HG02852 (cell line): ENCODE results near the gene ANKZF1.
A peak's percentile ranks its signal among the peaks of the same experiment; 100 is the strongest.

Experiments
- ATAC-seq: cut with Tn5 transposase; IDR thresholded peaks from one replicate; pipeline ENCODE4 v1.9.1; 2021; ENCODE audit warnings: mild to moderate bottlenecking, moderate library complexity; ENCODE audit not compliant: unreplicated experiment

Gene ANKZF1

DNA sequence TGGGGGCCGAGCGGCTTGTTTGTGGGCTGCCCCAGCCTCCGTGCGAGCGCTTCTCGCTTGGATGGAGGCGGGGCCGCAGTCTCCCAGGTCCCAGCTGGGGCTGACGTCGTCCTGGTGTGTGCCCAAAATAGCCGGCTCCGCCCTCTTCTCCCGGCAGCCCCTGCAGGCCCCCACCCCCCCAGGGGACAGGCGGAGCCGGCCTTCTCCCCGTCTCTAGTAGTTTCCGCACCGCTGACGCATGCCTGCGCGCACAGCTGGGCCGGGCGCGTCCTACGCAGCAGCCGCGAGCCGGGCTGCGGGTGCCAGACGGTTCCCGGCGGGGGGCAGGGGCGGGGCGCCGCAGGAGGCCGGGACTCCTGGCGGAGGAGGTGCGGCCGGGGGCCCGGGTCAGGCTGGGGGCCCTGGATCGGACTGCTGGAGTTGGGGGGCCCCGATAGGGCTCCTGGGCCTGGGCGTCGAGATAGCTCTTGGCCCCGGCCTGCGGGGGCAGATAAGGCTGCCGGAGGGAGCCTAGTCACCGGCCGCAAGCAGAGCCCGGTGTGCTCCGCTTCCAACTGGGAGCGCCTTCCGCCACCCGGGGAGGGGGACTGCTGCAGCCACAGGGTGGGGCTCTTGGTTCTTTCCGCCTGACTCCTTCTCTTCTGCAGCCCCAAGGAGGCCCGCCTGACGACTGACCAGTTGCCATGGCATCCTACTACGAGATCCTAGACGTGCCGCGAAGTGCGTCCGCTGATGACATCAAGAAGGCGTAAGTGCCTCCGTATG, 49.7 kb downstream of the ANKZF1 start, which contains the start of gene DNAJB2:
Gene DNAJB2 (plus strand): TSS at position 216 of the 765 bp plus-strand sequence. CDS start 468 bp downstream, at position 684.
- ATAC-seq, result peak; percentile 87

DNA sequence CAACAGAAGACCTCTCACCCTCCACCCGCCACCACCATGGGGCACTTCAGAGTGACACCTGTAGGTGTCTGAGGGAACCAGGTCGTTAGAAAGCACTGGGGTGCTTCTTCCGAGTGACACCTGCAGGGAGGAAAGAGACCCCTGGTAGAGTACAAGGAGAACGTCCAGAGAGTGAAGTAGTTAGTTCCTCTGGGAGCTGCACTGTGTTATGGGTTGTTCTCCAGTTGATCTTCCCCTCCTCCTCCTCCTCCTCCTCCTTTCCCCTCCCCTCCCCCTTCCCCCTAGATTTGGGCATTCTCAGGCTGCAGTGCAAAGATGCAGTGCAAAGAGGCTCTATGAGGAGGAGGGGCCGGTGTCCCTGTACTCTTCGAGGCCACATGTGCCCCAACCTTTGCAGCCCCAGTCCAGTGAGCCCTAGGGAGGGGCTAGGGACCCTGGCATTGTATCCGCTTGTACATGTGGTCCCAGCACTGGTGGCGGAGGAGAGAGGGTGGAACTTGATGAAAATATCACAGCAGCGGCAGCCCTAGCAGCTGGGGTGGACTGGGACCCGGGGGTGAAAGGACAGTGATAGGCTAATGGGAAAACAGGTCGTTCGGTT, 50.4 kb downstream of the ANKZF1 start:
- no peak for ATAC-seq

DNA sequence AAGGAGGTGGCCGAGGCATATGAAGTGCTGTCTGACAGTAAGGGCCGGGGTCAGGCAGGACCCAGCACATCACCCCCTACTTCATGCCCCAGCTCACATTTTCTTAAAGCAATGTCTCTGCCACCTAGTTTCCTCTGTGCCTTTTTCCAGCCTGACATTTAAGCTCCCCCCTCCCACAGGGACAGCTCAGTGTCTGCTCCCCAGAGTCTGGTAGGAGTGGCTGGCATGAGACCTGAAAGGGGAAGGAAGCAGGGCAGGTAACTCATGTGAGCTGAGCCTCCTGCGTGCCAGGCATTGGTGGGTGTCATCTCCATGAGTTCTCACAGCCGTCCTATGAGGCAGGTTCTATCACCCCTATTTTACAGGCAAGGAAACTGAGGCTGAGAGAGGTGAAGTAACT, 51.0 kb downstream of the ANKZF1 start:
- ATAC-seq, result no peak

DNA sequence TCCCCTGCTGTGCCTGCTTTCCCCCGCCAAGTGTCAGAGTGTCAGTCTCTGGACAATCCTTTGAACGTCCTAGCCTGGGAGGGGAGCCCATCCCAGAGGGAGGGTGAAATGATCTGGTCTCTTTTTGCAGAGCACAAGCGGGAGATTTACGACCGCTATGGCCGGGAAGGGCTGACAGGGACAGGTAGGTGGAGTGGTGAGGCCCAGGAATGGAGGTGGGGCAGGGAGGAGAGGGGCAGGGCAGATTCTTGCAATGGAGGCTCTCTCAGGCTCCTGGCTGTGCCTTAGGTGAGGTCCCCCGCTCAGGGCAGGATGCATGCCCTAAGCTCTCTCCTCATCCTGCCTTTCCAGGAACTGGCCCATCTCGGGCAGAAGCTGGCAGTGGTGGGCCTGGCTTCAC, 52.0 kb downstream of the ANKZF1 start:
- ATAC-seq, result no peak

DNA sequence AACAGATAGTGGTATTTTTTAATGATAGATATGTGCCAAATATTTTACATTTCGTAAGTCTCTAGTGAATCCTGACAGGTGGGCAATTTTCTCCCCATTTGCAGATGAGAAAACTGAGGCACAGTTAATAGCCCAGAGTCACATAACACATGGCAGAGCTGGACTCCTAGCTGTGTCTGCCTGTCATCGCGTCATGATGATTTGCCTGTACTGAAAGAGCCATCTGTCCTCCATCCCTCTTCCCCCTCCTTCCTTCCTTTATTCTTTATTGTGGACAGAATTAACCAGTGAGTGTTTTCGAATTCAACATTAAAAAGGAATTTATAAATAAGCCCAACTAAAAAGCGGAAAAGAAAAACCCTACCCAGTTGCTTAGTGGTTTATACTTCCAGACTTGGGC, 52.8 kb downstream of the ANKZF1 start:
- ATAC-seq, result no peak

- no peak for ATAC-seq
Measured at GRCh38 chr2:219282943-219283581, 53.5 kb downstream of the ANKZF1 start.

DNA sequence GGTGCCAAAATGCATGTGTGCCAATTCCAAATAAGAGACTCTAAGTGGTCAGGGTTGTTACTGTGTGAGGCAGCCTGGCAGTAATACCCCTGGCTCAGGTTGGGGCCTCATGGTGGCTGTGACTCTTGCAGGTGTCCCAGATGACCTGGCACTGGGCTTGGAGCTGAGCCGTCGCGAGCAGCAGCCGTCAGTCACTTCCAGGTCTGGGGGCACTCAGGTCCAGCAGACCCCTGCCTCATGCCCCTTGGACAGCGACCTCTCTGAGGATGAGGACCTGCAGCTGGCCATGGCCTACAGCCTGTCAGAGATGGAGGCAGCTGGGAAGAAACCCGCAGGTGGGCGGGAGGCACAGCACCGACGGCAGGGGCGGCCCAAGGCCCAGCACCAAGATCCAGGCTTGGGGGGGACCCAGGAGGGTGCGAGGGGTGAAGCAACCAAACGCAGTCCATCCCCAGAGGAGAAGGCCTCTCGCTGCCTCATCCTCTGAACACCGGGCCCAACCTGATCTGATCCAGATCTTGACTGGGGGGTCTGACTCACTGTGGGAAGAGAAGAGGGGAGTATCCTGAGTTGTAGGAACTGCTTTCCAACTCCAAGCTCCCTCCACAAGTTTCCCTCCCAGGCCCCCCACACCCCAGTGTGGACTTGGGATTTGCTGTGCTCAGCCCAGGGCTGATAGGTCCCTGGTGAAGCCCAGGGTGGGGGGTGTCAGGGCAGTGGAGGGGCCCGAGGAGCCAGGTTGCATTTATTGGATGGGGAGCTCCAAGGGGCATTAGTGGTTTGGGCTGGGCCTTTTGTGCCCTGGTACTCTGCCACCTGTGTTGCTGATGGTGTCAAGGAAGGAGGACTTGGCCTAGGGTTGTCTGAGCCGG, 55.1 kb downstream of the ANKZF1 start:
- ATAC-seq, result no peak

GRCh38 chr2:219285373-219285735, 55.7 kb downstream of the ANKZF1 start:
- ATAC-seq, result no peak

- ATAC-seq, result no peak
Measured at GRCh38 chr2:219285894-219286425, 56.4 kb downstream of the ANKZF1 start.
